Measurements from ENCODE around the gene PRKCE.

DNA sequence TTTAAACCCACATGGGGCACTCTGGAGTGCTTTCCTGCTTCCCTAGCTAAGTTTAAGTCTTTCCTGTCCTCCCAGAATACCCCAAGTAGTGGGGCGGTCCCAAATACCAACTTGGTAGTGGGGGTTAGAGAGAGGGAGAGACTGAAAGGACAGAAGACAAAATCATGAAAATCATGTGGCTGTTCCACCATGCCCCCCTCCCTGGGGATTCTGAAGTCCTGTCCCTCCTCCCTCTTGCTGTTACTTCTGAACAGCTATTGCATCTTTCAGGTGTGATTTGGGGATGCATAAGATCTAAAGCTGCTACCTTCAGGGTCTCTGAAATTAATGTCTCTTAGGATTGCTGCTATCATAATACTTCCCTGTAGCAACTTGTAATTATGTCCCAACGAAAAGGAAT is 378.9 kb downstream of the PRKCE start:
- TF ChIP-seq, protein P1, sequence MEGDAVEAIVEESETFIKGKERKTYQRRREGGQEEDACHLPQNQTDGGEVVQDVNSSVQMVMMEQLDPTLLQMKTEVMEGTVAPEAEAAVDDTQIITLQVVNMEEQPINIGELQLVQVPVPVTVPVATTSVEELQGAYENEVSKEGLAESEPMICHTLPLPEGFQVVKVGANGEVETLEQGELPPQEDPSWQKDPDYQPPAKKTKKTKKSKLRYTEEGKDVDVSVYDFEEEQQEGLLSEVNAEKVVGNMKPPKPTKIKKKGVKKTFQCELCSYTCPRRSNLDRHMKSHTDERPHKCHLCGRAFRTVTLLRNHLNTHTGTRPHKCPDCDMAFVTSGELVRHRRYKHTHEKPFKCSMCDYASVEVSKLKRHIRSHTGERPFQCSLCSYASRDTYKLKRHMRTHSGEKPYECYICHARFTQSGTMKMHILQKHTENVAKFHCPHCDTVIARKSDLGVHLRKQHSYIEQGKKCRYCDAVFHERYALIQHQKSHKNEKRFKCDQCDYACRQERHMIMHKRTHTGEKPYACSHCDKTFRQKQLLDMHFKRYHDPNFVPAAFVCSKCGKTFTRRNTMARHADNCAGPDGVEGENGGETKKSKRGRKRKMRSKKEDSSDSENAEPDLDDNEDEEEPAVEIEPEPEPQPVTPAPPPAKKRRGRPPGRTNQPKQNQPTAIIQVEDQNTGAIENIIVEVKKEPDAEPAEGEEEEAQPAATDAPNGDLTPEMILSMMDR (conservative IDR thresholded peaks at IDR 0.05; ENCODE audit: low read length) = no peak
- no peak for TF ChIP-seq EZH2phosphoT487 (IDR thresholded peaks at IDR 0.05; ENCODE audit: borderline replicate concordance, low read depth, low read length)

All from OCI-LY7 (cell line).